Measurements from ENCODE around the gene BMP7. TPM values are rescaled to one million over a fixed set of nuclear protein-coding genes. Genes with fewer than 3 reads are reported as not detected.
"Not testable (repeated sequence)": the region's sequence is repeated elsewhere in the genome, so short reads cannot be mapped to it uniquely, and the experiment has no call there.

The BMP7 gene
- total RNA-seq, 2 donors from 2014 or later = 0.34 to 0.78 TPM

DNA sequence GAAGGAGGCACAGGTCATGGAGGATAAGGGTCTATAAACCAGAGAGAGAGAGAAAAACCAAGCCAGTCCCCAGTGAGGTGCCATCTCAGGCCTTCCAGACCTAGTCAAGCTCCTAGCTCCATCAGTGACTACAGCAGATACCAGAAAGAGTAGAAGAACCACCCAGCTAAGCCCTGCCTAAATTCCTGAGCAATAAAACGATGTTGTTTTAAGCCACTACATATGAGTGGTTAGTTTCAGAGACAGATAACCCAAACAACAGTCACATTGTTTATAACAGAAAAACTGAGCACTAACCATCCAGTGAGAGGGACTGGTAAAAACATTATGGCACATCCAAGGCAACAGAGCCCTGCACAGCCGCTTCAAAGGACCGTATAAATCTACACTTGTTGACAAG, 59.2 kb downstream of the BMP7 start:
- no peak for ATAC-seq
- intact Hi-C loops (cut with DNase I, micrococcal nuclease) = no loop called here

DNA sequence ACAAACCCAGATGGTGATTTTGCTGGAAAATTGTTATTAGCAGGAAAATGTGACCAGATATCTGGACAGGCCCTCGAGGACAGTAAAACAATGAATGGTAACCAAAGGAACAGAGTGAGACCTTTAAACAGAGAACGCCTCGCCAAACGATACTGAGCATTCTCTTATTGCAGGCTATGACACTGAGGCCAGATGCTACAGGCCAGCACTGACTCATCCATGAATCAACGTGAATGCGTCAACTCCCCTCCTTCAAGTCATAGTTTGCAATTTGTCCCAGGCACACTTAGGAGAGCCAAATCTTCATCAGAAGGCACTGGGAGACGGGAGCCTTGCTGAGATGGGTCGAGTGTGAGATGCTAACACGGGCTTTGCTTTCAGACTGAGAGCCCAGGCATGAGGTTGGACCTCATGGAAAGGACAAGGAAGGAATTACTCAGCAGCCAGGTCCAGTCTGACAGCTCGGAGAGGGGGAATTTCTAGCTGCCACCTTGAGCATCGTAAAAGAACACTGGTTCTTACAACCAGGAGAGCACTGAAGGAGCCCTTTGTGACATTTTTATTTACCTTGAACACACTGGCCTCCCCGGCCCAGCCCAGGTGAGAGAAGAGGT, 60.7 kb downstream of the BMP7 start:
- ATAC-seq (no peak), DNase-seq (no peak)
- intact Hi-C loops (cut with DNase I, micrococcal nuclease) = no loop called here

More for the DNA sequence above, 59.2 kb downstream of the BMP7 start:
- no peak for DNase-seq

DNA sequence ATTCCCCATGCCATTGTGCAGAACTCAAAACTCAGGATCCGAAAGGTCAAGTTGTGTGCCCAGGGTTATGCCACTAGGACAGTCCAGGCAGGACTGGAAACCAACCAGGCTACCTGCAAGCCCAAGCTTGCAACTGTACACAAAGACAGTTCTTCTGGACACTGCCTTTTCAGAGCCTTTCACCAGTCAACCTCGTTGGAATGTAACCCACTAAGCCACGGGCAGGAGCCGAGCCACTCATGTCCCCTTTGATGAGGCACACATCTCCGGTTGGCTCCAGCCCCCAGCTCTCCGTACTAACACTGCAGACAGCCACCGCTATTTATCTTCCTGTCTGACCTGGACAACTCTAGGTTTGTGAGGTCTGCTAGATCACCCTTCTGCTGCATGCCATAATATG, 62.5 kb downstream of the BMP7 start:
- ATAC-seq = no peak
- DNase-seq = no peak
- intact Hi-C loops (cut with DNase I, micrococcal nuclease) = no loop called here

DNA sequence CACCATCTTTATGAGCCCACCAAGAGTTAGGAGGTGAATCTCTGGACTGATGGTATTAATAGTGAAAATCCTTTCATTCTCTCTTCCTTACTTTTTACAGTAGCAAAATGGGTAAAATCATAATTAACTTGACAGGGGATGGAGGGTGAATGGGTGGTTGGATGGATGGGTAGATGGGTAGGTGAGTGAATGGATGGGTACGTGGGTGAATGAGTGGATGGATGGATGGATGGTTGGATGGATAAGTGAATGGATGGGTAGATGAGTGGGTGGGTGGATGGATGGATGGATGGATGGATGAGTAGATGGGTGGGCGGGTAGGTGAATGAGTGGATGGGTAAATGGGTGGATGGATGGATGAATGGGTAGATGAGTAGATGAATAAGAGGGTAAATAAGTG, 63.2 kb downstream of the BMP7 start:
- intact Hi-C loops (cut with DNase I, micrococcal nuclease) = no loop called here
- ATAC-seq (no peak), DNase-seq (no peak)

DNA sequence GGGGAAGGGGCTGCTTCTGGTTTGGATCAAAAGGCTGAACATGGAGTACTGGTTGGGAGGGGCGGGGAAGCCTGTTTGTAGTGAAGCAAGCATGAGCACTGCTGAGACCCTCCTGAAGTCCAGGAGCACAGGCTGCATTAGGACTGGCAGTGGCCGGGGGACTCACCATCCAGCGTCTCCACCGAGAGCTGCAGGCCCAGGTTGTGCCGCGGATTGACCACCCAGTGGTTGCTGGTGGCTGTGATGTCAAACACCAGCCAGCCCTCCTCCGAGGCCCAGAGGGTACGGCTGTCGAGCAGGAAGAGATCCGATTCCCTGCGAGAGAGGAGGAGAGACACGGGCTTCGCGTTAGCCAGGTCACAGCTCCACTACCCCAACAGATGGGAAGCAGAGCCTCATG, 64.1 kb downstream of the BMP7 start:
- no peak for ATAC-seq
- intact Hi-C loops (cut with DNase I, micrococcal nuclease) = no loop called here
- no peak for DNase-seq

DNA sequence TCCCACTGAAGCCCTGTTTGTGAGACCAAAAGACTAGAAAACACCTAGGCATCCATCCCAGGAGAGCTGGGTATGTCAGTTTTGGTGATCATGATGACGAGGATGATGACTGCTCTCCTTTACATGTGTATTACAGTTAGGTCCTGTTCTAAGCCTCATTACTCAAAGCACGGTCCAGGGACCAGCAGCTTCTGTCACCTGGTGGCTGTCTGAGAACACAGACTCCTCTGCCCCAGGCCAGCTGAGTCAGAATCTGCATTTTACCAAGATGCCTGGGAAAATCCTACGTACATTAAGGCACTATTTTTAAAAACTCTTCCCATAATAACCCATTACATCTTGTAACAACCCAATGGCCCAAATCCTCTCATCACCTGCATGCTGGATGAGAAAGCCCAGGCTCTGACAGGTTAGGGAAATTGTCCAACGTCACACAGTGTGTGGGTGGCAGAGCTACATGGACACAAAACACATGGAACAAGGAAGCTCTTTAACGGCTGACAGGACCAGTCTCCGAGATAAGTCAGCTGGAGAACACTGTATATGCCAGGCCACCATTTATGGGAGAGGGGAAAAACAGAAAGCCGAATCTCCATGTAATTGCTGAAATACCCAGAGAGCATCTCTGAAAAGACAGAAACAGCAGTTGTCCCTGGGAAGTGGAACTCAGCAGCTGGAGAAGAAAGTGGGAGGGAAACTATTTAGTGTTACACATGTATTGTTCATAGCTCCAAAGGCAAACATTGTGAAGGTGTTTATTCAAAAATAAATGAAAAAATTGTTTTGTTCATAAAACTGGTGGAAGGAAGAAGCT, 65.4 kb downstream of the BMP7 start:
- DNase-seq = no peak
- intact Hi-C loops (cut with DNase I, micrococcal nuclease) = no loop called here
- no peak for ATAC-seq

DNA sequence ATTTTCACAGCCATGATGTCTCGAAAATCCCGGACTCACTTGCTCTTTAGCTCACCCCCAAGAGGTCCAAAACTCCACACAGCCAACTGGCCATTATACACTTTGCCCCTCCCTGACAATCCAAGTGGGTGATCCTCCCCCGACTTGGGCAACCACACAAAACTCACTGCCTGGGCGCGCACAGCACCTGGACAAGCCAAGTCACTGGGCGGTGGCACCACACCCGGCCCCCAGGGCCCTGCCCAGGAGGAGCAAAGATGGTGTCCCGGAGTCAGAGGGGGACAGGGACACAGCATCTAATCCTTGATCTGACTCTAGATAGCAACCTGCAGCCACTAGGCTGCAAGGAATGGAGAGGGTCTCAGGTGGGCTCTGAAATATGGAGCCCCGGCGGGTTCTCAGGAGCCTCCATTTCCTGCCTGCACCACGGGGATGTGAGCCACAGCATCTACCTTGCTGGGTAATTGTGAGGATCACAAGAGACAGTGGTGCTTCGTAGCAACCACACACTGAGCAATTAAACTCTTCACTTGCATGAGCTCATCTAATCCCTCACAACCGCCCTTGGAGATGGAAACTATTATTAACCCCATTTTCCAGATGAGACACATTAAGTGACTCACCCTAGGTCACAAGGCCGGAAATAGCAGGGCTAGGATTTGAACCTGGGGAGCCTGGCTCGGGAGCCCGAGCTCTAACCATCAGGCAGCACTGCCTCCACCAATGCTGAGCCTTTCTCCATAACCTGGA, 66.6 kb downstream of the BMP7 start:
- ATAC-seq (no peak), DNase-seq (no peak)
- intact Hi-C loops (cut with DNase I, micrococcal nuclease) = no loop called here

DNA sequence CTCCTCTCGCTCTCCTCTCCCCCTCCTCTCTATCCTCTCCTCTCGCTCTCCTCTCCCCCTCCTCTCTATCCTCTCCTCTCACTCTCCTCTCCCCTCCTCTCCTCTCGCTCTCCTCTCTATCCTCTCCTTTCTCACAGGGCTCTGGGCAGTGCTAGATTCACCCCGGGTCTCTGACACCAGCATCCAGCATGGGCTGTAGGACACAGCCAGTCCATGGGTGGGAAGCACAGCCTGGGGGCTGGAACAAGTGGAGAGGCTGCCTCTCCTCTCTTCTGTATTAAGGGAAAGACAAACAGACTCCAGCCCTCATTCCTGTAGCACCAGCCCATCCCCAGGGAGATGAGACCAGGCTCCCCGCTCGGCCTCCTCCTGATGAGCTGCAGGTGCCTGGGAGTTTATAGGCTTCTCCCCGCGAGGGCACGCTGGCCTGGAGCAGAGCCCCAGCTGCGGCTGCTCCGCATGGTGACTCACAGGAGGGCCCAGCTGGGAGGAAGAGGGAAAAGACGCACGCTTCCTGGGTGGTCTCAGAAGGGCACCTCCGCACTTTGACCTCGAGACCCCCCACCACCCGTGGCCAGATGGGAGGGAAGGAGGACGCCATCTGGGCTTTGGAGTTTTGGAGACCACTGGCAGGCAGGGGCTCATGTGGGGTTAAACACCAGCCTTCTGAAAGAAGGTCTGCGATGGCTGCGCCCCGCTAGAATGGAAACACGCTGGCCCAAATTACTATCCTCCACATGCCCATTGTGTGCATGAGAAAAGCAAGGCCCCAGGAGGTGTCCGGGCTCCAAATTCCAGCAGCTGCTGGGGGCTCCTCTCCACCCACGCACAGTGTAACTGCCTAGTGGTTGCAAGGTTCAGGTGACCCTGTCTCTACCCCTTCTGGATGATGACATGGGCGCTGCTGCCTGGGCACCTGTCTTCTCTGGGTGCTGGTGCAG, 68.0 kb downstream of the BMP7 start:
- intact Hi-C loops (cut with DNase I, micrococcal nuclease) = no loop called here
- DNase-seq = no peak
- ATAC-seq = no peak

DNA sequence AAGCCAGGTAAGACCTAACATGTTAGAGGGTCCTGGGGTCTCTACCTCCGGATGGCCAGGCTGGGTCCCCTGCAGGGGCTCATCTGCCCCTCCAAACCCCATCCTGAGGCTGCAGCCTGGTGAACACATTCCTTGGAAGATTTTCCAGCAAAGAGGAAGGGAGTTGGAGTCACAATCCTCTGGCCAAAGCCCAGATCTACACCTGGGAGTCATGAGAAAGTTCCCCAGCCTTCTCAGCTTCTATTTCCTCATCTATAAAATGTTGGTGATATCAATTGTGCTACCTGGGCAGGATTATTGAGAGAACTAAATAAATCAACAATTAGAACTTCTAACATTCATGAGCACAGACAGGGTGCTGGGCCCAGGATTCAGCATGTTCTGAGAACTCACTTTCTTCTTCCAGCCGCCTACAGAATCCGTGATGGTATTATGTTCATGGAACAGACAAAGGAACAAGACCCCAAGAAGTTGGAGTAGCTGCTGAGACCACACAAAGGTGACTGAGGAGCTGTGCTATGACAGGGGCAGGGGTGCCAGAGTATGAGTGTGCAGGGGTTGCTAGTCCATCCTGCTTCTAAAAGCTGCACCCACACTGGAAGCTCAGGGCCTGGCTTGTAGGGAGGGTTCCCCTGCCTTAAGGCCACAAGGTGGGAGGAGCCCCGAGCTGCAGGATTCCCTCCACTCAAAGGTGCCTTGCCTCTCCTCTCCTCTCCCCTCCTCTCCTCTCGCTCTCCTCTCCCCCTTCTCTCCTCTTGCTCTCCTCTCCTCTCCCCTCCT, 68.9 kb downstream of the BMP7 start:
- intact Hi-C loops (cut with DNase I, micrococcal nuclease) = no loop called here
- ATAC-seq = no peak

DNA sequence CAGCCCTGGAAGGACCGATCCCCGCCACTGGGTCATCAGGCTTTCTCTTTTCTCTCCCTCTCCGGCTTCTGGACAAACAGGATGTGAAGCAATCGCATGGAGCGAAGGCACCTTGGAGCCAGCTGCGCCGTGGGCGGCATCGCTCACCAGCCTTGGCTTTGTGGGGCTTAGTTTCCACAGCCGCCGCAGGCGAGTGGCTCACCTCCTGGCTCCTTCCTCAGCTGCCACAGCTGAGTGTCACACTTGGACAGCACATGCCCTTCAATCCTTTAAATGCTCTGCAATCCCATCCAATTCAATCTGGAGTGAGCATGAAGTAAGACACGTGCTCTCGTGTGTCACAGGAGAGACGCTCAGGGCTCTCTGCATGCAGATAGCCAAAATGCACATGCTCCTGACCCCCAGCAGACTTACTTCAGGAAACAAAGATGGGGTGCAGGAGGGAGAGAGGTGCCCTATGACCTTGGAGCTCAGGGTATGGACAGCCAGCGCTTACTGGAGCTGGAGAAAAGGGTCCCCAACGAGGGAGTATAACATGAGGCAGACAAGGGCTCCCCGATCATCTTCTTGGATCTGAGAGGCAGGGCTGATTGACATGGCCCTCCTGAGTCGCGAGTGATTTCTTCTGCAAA, 70.9 kb downstream of the BMP7 start:
- ATAC-seq = no peak
- intact Hi-C loops (cut with DNase I, micrococcal nuclease) = no loop called here
- DNase-seq = no peak

More for the DNA sequence above, 68.9 kb downstream of the BMP7 start:
- DNase-seq = no peak

DNA sequence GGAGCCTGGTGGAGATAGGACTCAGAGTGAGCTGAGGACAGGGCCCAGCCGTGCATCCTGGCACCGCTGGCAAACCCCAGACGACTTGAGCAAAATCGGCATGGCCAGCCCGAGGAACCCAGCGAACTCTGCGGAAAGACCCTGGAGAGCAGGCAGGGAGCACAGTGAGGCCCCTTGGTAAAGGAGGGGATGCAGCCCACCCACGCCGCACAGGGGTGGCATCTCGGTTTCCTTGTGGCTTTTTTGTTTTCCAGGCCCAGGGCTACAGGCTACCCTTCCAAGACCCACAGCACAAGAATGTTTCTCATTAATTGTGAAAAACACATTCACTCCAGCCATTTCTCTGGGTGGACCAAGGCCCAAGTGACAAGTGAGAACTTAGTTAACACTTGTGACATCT, 71.4 kb downstream of the BMP7 start:
- intact Hi-C loops (cut with DNase I, micrococcal nuclease) = no loop called here
- ATAC-seq = no peak
- no peak for DNase-seq

DNA sequence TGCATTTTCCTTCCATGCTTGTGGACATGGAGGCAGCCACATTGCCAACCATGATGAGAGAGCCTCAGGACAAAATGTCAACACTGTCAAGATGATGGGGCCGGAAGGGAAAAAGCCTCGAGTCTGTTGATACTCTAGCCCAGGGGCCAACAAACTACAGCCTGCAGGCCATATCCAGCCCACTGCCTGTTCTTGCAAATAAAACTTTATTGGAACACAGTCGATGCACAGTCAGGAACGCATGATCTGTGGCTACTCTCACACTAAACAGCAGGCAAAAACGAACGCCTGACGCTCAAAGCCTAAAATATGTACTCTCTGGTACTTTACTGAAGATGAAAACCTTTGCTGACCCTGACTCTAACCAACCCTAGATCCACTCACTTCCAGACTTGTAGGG, 72.3 kb downstream of the BMP7 start:
- intact Hi-C loops (cut with DNase I, micrococcal nuclease) = no loop called here
- ATAC-seq (no peak), DNase-seq (no peak)

DNA sequence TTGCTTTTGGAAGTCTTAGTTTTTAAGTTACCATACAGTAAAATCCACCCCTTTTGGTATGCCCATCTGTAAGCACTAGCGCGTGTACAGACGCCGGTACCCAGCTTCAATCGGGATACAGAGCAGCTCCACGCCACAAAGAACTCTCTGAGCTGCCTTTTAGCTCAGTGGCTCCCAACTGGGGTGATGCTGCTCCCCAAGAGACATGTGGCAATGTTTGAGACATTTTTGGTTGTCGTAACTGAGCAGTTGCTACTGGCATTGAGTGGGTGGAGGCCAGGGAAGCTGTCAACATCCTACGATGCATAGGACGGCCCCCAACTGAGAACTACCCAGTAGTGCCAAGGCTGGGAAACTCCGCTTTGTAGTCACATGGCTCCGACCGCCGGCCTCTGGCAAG, 73.3 kb downstream of the BMP7 start:
- no peak for ATAC-seq
- no peak for DNase-seq
- intact Hi-C loops (cut with DNase I, micrococcal nuclease) = no loop called here

DNA sequence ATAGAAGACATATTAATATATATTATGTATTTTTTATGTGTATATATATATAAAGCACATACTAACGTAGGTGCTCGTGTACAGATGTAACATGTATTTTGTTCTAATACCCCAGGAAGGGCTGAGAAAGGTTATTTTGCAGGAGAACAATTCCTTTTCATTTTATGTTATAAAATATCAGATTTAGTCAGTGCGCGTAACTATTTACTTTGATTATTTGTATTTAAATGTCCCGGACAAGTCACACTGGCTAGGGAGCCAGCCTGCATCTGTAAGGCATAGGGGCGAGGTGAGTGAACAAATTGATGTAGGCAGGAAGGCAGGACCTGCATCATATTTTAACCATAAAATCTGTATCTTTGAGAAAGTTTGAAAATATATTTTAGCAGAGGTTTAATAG, 74.1 kb downstream of the BMP7 start:
- ATAC-seq (no peak), DNase-seq (no peak)
- intact Hi-C loops (cut with DNase I, micrococcal nuclease) = no loop called here

DNA sequence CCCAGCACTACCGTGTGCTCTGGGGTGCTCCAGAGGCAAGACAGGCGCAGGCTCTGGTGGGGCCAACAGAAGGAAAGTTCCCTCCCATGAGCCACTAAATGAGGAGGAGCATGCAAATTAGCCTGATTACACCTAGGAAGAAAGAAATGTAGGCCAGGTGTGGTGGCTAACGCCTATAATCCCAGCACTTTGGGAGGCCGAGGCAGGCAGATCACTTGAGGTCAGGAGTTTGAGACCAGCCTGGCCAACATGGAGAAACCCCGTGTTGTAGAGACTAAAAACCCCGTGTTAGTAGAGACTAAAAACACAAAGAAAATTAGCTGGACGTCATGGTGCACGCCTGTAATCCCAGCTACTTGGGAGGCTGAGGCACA, 75.2 kb downstream of the BMP7 start:
- DNase-seq; ATAC-seq; intact Hi-C loops (cut with DNase I, micrococcal nuclease): not testable (repeated sequence)

DNA sequence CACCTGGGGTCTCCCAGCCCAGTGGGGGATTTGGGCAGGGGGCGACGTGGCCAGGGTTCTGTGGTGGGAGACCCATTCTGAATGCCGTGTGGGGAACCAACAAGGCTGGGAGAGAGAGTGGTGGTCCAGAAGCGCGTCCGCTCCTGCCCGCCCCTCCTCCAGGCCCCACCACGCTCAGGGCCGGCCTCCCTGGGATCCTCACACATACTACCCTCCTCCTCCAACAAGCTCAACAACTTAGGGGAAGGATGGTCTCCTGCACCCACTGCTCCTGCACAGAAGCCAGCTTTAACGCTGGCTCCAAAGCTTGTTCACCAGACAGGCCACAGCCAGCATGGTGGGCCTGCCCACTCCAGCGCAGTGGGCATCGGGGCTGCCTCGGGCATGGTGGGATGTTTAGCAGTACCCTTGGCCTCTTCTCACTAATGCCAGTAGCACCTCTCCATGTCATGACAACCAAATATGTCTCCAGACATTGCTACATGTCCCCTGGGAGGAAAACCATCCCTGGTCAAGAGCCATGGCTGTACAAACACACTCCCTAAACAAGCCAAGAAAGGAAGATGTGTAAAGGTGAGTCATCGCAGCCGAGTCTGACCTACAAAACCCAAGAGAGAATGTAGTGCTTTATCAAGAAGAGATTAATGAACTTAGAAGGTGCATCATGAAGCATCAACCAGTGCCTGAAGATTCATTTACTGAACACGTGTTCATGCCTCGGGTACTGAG, 75.7 kb downstream of the BMP7 start:
- intact Hi-C loops (cut with DNase I, micrococcal nuclease) = no loop called here
- DNase-seq = no peak
- no peak for ATAC-seq

DNA sequence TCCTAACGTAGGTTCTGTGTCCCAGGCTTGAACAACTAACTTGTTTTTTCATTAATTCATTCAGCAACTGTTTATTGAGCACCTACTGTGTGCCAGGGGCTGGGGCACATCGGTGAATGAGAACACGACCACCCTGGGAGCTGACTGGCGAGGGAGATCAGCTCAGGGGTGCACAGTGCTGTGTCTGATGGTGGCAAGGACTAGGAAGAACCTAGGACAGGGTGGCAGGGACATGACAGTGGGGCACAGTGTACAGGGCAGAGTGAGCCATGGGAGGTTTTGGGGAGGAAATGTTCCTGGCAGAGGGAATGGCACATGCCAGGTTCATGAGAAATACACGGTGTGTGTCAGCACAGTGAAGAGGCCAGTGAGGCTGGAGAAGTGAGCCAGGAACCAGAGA, 76.7 kb downstream of the BMP7 start:
- intact Hi-C loops (cut with DNase I, micrococcal nuclease) = no loop called here

More for the DNA sequence above, 76.7 kb downstream of the BMP7 start:
- ATAC-seq (no peak), DNase-seq (no peak)
